Duodenal mucosa (tissue), 2 donors: ENCODE data around the gene MCOLN2.
A peak's percentile ranks its signal among the peaks of the same experiment; 100 is the strongest.

Experiments
- H3K27ac ChIP-seq: one replicate; pipeline ENCODE4 v1.7.0; 2013; ENCODE audit warnings: low read depth, low read length
- H3K27me3 ChIP-seq, 2 donors: one replicate each; pipeline ENCODE4 v1.7.0; 2013; ENCODE audit warnings: low read length in 2 of 2, control low read depth in 1 of 2; ENCODE audit not compliant: insufficient read depth in 2 of 2, control insufficient read depth in 1 of 2
- H3K36me3 ChIP-seq, 2 donors: one replicate each; pipeline ENCODE4 v1.7.0; 2013; ENCODE audit warnings: low read length in 2 of 2, control low read depth in 1 of 2; ENCODE audit not compliant: insufficient read depth in 2 of 2, control insufficient read depth in 1 of 2
- H3K4me1 ChIP-seq, 2 donors: one replicate each; pipeline ENCODE4 v1.7.0; 2013; ENCODE audit warnings: low read length in 2 of 2, control low read depth in 1 of 2; ENCODE audit not compliant: insufficient read depth in 2 of 2, control insufficient read depth in 1 of 2
- H3K4me3 ChIP-seq, 2 donors: one replicate each; pipeline ENCODE4 v1.7.0; 2013; ENCODE audit warnings: low read length in 2 of 2, low read depth in 1 of 2
- H3K9ac ChIP-seq, 2 donors: one replicate each; pipeline ENCODE4 v1.7.0; 2013; ENCODE audit warnings: low read length in 2 of 2, low read depth in 1 of 2
- H3K9me3 ChIP-seq, 2 donors: one replicate each; pipeline ENCODE4 v1.7.0; 2013; ENCODE audit warnings: low read length in 2 of 2, control low read depth in 1 of 2; ENCODE audit not compliant: control insufficient read depth in 1 of 2

Gene MCOLN2

DNA sequence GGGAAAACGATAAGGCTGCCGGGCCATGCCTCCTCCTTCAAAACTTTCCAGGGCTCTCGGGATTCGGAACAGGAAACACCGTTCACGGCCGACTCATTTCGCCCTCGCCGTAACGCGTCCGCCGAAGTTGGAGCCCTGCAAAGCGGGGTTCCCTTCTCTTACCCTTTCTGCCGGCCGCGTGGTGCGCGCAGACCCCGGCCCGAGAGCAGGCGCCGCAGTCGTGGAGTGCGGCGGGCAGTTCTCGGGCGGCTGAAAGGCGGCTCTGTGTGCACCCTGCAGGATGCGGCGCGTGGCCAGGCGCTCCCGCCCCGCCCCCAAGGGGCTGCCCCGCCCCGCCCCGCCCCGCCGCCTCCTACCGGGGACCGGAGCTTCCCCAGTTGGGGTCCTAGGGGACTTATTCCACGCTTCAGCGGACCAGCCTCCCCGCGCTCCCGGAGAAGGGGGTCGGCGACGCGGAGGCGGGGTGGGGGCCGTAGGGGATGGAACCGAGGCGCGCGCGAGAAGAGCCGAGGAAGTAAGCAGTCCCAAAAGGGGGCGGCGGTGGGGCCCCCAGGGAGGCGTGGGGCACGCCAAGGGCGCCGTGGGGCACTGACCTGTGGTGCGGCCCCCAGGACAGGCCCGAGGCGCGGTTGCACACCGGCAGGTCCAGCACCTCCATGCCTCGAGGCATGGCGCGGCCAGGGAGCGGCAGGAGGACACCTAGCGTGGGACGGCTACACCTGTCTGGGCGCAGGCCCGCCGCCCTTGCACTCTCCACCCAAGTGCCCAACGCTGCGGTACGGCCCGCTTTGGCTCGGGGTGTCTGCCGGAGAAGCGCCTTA is at the start of gene MCOLN2:
TSS of gene MCOLN2 (minus strand) at position 268 of the 821 bp plus-strand sequence. CDS start at position 27, 241 bp downstream.
- Histone ChIP-seq H3K27ac (no peak within 1 kb of the TSS), H3K4me1 (peaks cover 13 to 23% of the 10 kb centered on the region in 2 donors), H3K27me3 (peaks cover 30 to 34% of the 10 kb centered on the region in 2 donors), H3K4me3 (peak within 1 kb of the TSS; percentile 71 to 74), H3K36me3 (no peaks in the 10 kb centered on the region), H3K9me3 (no peaks in the 10 kb centered on the region), H3K9ac (peak within 1 kb of the TSS; percentile 44 to 46)

DNA sequence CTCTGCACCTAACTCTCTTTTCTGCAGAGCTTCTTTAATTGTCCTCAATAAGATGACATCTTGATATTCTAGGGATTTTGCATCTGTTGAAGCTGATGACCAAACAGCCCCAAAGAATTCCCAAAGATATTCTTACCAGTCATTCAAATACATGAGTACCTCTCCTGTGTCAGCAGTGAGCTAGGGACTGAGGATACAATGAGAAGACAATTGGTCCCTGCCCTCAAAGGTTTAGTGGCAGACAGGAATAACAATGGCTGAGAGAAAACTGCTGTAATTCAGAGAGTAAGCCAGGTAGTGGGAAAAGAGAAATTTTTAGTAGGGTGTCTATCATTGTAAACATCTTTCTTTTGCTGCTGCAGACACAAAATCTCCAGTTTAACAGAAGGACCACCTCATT is 45.5 kb upstream of the MCOLN2 start:
- peaks cover 4 to 5% of the 10 kb centered on the region in 2 donors for H3K27me3 ChIP-seq
- H3K36me3 ChIP-seq: no peaks in the 10 kb centered on the region

DNA sequence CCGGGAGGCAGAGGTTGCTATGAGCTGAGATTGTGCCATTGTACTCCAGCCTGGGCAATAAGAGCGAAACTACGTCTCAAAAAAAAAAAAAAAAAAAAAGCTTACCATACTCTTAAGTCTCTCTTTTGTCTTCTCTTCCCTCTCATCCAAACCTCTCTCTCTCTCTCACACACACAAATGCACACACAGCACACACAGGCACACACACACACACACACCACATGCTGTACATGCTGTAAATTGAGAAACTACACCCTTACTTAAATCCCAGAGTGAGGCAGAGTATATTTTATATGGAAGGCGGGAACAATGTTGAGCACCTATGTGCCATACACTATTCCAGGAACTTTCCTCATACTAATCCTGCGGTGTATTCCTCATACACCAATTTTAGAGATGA is 44.9 kb upstream of the MCOLN2 start:
- H3K27me3 ChIP-seq: no peaks in the 10 kb centered on the region

More for the DNA sequence above, 45.5 kb upstream of the MCOLN2 start:
- no peak overlapping the region for H3K27ac ChIP-seq
- no peak overlapping the region for H3K4me3 ChIP-seq
- no peaks in the 10 kb centered on the region for H3K9me3 ChIP-seq
- peaks cover 0 to 4% of the 10 kb centered on the region in 2 donors for H3K4me1 ChIP-seq
- no peak overlapping the region for H3K9ac ChIP-seq

DNA sequence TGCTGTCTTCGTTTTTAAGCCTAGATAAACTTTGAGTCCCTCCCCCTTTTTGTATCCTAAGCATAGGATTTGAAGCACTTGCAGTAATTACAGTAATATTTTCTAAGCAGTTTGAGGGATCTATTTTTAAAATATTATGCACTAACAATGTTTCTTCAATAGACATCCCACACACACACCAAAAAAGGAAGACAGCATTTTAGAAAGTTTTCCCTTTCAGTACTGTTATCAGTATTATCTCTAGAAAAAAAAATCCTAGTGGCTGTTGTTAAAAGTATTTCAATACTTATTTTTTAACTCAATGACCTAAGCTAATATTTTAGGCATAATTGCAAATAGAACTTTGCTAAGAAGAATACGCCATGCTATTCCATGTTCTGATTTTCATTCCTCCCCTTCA is 36.3 kb upstream of the MCOLN2 start:
- Histone ChIP-seq H3K9ac (no peak overlapping the region), H3K27ac (no peak overlapping the region), H3K9me3 (no peaks in the 10 kb centered on the region), H3K4me1 (no peaks in the 10 kb centered on the region), H3K27me3 (no peaks in the 10 kb centered on the region), H3K4me3 (no peak overlapping the region), H3K36me3 (no peaks in the 10 kb centered on the region)

More for the DNA sequence above, 44.9 kb upstream of the MCOLN2 start:
- H3K27ac ChIP-seq: no peak overlapping the region
- no peaks in the 10 kb centered on the region for H3K9me3 ChIP-seq
- H3K4me3 ChIP-seq: no peak overlapping the region
- no peaks in the 10 kb centered on the region for H3K36me3 ChIP-seq
- no peaks in the 10 kb centered on the region for H3K4me1 ChIP-seq
- H3K9ac ChIP-seq: no peak overlapping the region

DNA sequence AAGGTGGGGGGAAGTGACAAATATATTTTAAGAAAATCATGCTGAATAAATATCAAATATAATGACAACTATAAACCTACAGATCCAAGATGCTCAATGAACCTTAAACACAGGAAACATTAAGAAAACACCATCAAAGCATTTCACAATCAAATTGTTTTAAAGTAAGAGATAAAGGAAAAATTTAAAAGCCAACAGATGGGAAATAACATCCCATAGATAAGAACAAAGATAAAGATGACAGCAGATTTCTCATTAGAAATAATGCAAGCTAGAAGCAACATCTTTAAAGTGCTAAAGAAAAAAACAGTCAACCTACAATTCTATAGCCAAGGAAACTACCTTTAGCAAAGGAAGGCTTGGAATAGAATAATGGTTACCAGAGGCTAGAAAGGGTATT is 33.6 kb upstream of the MCOLN2 start:
- Histone ChIP-seq H3K4me1 (no peaks in the 10 kb centered on the region), H3K4me3 (no peak overlapping the region), H3K27ac (no peak overlapping the region), H3K36me3 (no peaks in the 10 kb centered on the region), H3K27me3 (no peaks in the 10 kb centered on the region), H3K9ac (no peak overlapping the region), H3K9me3 (no peaks in the 10 kb centered on the region)

DNA sequence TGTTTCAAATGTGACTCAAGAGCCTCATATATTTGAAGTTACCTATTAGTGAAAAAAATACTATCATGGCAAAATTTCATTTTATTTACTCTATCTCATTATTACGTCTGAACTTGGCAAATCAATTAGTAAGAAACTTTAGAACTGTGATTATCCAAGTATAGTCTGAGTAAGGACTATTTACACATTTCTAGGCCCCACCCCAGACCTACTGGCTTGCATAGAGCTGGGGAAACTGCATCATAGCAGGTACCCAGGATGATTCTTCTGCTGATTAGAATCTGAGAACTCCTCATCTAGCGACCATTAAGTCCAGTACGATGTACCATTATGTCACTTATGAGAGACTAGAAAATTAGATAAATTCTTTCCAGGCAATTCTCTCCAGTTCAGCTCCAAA is 31.2 kb upstream of the MCOLN2 start:
- Histone ChIP-seq H3K27me3 (no peaks in the 10 kb centered on the region), H3K27ac (no peak overlapping the region), H3K36me3 (no peaks in the 10 kb centered on the region), H3K4me3 (no peak overlapping the region), H3K4me1 (no peaks in the 10 kb centered on the region), H3K9me3 (no peaks in the 10 kb centered on the region), H3K9ac (no peak overlapping the region)

DNA sequence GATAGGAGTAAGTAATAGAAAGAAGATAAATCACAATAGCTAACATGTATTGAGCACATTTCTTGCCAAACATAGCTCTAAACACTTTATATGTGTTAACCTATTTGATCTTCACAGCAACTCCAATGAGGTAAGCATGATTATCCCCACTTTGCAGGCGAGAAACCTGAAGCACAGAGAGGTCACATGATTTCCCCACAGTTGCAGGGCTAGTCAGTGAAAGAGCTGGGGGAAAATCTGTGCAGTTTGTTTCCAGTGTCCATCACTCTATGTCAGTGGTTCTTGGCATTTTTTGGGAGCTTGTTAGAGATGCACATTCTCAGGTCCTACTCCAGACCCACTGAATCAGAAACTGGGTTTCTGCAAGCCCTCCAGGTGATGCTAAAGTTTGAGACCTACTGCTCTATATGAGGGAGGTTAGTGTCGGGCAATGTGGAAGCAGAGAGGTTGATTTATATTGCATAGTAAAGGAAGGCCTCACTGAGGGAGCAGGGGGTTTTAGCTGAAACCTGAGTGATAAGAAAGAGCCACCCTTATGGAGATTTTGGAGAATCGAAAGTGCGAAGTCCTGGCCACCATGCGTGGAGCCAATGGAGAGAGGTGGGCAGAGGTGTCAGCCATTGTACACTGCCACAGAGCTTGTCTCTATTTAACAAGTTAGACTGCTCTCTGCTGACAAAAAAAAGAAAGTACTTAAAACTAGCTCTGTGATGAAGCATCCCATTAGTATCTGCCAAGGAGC is 30.5 kb upstream of the MCOLN2 start:
- Histone ChIP-seq H3K4me3 (no peak overlapping the region), H3K9ac (no peak overlapping the region), H3K9me3 (no peaks in the 10 kb centered on the region), H3K4me1 (no peaks in the 10 kb centered on the region), H3K27ac (no peak overlapping the region), H3K27me3 (no peaks in the 10 kb centered on the region), H3K36me3 (no peaks in the 10 kb centered on the region)

DNA sequence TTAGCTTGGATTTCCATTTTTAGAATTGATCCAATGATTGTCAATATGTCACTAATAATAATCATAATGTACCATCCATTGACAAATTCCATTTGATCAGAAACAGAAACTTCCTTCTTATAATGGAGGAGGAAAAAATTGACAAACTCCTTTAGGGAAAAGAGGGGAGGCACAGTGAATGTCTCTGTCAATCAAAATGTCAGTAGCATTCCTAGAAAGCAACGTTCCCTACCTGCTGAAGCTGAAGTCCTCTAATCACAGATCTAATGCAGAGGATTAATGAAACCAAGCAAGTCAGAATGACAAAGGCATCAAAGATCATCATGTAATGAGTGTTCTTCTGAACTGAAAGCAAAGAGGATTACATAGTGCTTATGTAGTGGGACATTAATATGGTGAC is 29.0 kb upstream of the MCOLN2 start:
- Histone ChIP-seq H3K4me1 (no peaks in the 10 kb centered on the region), H3K36me3 (peaks cover 0 to 4% of the 10 kb centered on the region in 2 donors), H3K27me3 (no peaks in the 10 kb centered on the region), H3K27ac (no peak overlapping the region), H3K9me3 (no peaks in the 10 kb centered on the region), H3K4me3 (no peak overlapping the region), H3K9ac (no peak overlapping the region)

DNA sequence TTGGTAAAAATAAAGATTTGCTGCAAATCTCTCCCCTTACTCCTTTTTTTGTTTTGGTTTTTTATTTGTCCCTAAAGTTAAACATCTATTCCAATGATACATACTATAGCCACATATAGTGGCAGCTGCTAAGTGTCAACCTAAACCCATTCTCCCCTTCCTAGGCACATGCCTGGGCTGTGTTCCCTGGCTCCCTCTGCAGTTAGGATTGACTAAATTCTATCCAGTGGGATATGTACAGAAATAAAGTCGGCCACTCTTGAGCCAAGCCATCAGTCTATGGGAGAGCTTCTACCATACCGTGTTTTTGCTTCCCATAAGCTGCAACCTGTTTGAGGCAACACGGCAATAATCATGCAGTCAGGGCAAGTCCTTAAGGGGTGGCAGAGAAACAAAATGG is 27.8 kb upstream of the MCOLN2 start:
- no peaks in the 10 kb centered on the region for H3K9me3 ChIP-seq
- peaks cover 0 to 4% of the 10 kb centered on the region in 2 donors for H3K36me3 ChIP-seq
- H3K4me1 ChIP-seq: no peaks in the 10 kb centered on the region
- H3K4me3 ChIP-seq: no peak overlapping the region
- H3K27ac ChIP-seq: no peak overlapping the region
- H3K9ac ChIP-seq: no peak overlapping the region
- H3K27me3 ChIP-seq: no peaks in the 10 kb centered on the region

DNA sequence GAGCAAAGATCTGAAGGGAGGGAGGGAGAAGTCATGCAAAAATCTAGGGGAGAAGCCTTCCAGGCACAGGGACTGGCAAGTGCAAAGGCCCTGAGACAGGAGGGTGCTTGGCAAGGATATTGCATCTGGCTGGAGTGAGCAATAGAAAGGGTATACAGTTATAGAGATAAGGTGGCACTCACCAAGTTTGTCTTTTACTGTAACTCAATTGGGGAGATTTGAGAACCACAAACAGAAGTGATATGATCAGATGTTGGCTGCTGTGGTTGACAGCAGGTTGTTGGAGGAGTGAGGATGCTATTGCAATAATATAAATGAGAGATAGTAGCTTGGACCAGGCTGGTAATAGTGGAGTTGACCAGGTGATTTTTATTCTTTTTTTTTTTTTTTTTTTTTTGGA is 25.8 kb upstream of the MCOLN2 start:
- Histone ChIP-seq H3K27me3 (no peaks in the 10 kb centered on the region), H3K9me3 (no peaks in the 10 kb centered on the region), H3K9ac (no peak overlapping the region), H3K4me1 (no peaks in the 10 kb centered on the region), H3K36me3 (peaks cover 0 to 4% of the 10 kb centered on the region in 2 donors), H3K27ac (no peak overlapping the region), H3K4me3 (no peak overlapping the region)
